BJ (cell line): Measurements from ENCODE around the gene BTRC. TPM values are rescaled to one million over a fixed set of nuclear protein-coding genes. Genes with fewer than 3 reads are reported as not detected.

Source experiments
- CTCF ChIA-PET: fragments of 350-600 bp; formaldehyde crosslinking; extraction: SDS; loops from one replicate; lab custom pipeline; 2021; ENCODE audit warnings: antibody characterized with exemption, inconsistent platforms; lab: Yijun Ruan, JAX
- POLR2A ChIA-PET: fragments of 300-600 bp; sonication (Branson Sonifier 250); formaldehyde crosslinking; extraction: SDS; loops from one replicate; lab custom pipeline; 2021; ENCODE audit warnings: antibody characterized with exemption; lab: Charles Lee
- DNase-seq: peaks from one replicate; pipeline ENCODE4 v3.0.0-alpha.2; 2011; ENCODE audit warnings: low read depth
- H3K27me3 ChIP-seq: 2 replicates; pipeline ENCODE4 v1.6.0; 2011; ENCODE audit warnings: low read length; ENCODE audit not compliant: control insufficient read depth, insufficient read depth
- H3K36me3 ChIP-seq: 2 replicates; pipeline ENCODE4 v1.5.1; 2011; ENCODE audit warnings: low read length; ENCODE audit not compliant: control insufficient read depth, insufficient read depth
- H3K4me3 ChIP-seq: 2 replicates; pipeline ENCODE4 v1.5.1; 2011; ENCODE audit warnings: low read depth, mild to moderate bottlenecking, control low read depth, low read length
- polyA plus RNA-seq: library from polyadenylated mRNA; depleted of rRNA; stranded (reverse); fragments of >200 nt; gene quantifications from 2 replicates; pipeline ENCODE4 v1.2.3, GENCODE V29; 2011
- TF ChIP-seq, protein P1 (sequence below): IDR thresholded peaks from 2 replicates; pipeline ENCODE4 v1.5.1; 2011; ENCODE audit warnings: low read depth, mild to moderate bottlenecking, control low read depth, inconsistent platforms, low read length, moderate library complexity; ENCODE audit not compliant: insufficient read depth

The BTRC gene
- polyA plus RNA-seq, 1 experiment: 9.1 TPM

DNA sequence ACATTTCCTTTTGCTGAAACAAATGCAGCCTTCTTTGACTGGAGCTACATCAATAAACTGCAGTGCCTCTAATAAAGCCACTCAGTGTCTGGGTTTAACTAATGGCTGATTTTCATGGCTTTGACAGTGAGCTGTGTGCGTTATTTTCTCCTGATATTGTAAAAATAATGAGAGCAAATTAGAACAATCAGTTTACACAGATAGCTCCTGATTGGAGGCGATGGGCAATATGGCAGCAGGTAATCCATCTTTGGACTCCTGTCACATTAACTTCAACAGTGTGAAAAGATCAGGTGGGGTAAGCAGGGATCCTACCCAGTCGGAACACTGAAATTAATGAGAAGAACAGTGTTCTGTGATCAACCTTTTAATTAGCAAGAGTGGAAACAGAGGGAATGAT is 133.4 kb downstream of the BTRC start:
- ChIA-PET CTCF (interaction anchor here (1.1 to 7.0 kb wide), 4 partner anchors 11 to 83 kb away, joined by 3 to 34 read pairs (median 4); no protein-coding TSS in a partner anchor), POLR2A (no interaction called here)
- no peak overlapping the region for H3K4me3 ChIP-seq
- no peaks in the 10 kb centered on the region for H3K27me3 ChIP-seq
- no peaks in the 10 kb centered on the region for H3K36me3 ChIP-seq
- TF ChIP-seq, protein P1, sequence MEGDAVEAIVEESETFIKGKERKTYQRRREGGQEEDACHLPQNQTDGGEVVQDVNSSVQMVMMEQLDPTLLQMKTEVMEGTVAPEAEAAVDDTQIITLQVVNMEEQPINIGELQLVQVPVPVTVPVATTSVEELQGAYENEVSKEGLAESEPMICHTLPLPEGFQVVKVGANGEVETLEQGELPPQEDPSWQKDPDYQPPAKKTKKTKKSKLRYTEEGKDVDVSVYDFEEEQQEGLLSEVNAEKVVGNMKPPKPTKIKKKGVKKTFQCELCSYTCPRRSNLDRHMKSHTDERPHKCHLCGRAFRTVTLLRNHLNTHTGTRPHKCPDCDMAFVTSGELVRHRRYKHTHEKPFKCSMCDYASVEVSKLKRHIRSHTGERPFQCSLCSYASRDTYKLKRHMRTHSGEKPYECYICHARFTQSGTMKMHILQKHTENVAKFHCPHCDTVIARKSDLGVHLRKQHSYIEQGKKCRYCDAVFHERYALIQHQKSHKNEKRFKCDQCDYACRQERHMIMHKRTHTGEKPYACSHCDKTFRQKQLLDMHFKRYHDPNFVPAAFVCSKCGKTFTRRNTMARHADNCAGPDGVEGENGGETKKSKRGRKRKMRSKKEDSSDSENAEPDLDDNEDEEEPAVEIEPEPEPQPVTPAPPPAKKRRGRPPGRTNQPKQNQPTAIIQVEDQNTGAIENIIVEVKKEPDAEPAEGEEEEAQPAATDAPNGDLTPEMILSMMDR: no peak
- DNase-seq: no peak

- ChIA-PET POLR2A (no interaction called here), CTCF (interaction anchor here (7.0 kb wide), 1 partner anchor 22 kb away, joined by 34 read pairs; no protein-coding TSS in a partner anchor)
- Histone ChIP-seq H3K36me3 (no peaks in the 10 kb centered on the region), H3K4me3 (no peak overlapping the region), H3K27me3 (no peaks in the 10 kb centered on the region)
- TF ChIP-seq, protein P1: no peak
- no peak for DNase-seq
These were observed 135.4 kb downstream of the BTRC start for GRCh38 chr10:101489355-101489754.

GRCh38 chr10:101490026-101490425 is 136.1 kb downstream of the BTRC start:
- no peak overlapping the region for H3K4me3 ChIP-seq
- ChIA-PET POLR2A (no interaction called here), CTCF (interaction anchor here (7.0 kb wide), 1 partner anchor 23 kb away, joined by 34 read pairs; no protein-coding TSS in a partner anchor)
- no peaks in the 10 kb centered on the region for H3K27me3 ChIP-seq
- H3K36me3 ChIP-seq: no peaks in the 10 kb centered on the region
- TF ChIP-seq, protein P1: no peak
- no peak for DNase-seq

GRCh38 chr10:101492205-101492604 is 138.2 kb downstream of the BTRC start:
- Histone ChIP-seq H3K4me3 (no peak overlapping the region), H3K27me3 (no peaks in the 10 kb centered on the region), H3K36me3 (no peaks in the 10 kb centered on the region)
- ChIA-PET POLR2A (no interaction called here), CTCF (interaction anchor here (0.6 to 1.9 kb wide), 3 partner anchors 25 to 253 kb away, joined by 3 to 5 read pairs (median 5); no protein-coding TSS in a partner anchor)
- TF ChIP-seq, protein P1: no peak
- DNase-seq: no peak

- no peak for DNase-seq
- CTCF ChIA-PET: interaction anchor here (1.9 kb wide), 1 partner anchor 25 kb away, joined by 5 read pairs; no protein-coding TSS in a partner anchor
These were observed 138.8 kb downstream of the BTRC start for GRCh38 chr10:101492814-101493213.

More at GRCh38 chr10:101492814-101493213, 138.8 kb downstream of the BTRC start:
- H3K4me3 ChIP-seq: no peak overlapping the region
- no peaks in the 10 kb centered on the region for H3K27me3 ChIP-seq
- POLR2A ChIA-PET: no interaction called here
- H3K36me3 ChIP-seq: no peaks in the 10 kb centered on the region; the same call in 1 of the 2 replicates
- TF ChIP-seq, protein P1: no peak
